SU-DHL-6 (cell line): ENCODE results near the gene C1orf35.

ENCODE experiments used
- H2AFZ ChIP-seq: fragments of 200-600 bp; sonication (generic); 2 replicates; pipeline ENCODE4 v1.6.1; 2014; ENCODE audit warnings: low read depth, mild to moderate bottlenecking, moderate library complexity, mixed read lengths, antibody characterized with exemption, low read length; ENCODE audit not compliant: severe bottlenecking
- H3F3A ChIP-seq: fragments of 200-600 bp; shearing (Covaris generic); 2 replicates; pipeline ENCODE4 v1.6.0; 2016; ENCODE audit warnings: antibody characterized with exemption, mild to moderate bottlenecking; ENCODE audit not compliant: insufficient read depth
- H3K27ac ChIP-seq: fragments of 200-600 bp; sonication (generic); 2 replicates; pipeline ENCODE4 v1.5.1; 2016; ENCODE audit warnings: low read depth, mild to moderate bottlenecking, low read length, moderate library complexity, mixed read lengths
- H3K27me3 ChIP-seq: fragments of 200-600 bp; sonication (generic), shearing (Covaris generic); 2 replicates; pipeline ENCODE4 v1.6.0; 2014; ENCODE audit warnings: mild to moderate bottlenecking, low read length
- H3K36me3 ChIP-seq: fragments of 200-600 bp; sonication (generic); 2 replicates; pipeline ENCODE4 v1.6.1; 2014; ENCODE audit warnings: mild to moderate bottlenecking, low read length, mixed read lengths
- H3K4me2 ChIP-seq: fragments of 300-600, 200-600 bp; shearing (Covaris generic), sonication (generic); 2 replicates; pipeline ENCODE4 v1.6.0; 2014; ENCODE audit warnings: low read length, low read depth, mild to moderate bottlenecking; ENCODE audit not compliant: poor library complexity, severe bottlenecking
- H3K4me3 ChIP-seq: fragments of 200-600 bp; sonication (generic); 2 replicates; pipeline ENCODE4 v1.5.1; 2014; ENCODE audit warnings: antibody characterized with exemption, low read length, mild to moderate bottlenecking, mixed read lengths; ENCODE audit not compliant: insufficient read depth, poor library complexity, severe bottlenecking
- H3K79me2 ChIP-seq: fragments of 200-600 bp; sonication (generic); 2 replicates; pipeline ENCODE4 v1.6.1; 2014; ENCODE audit warnings: mild to moderate bottlenecking, low read length, moderate library complexity; ENCODE audit not compliant: insufficient read depth
- H3K9ac ChIP-seq: fragments of 200-600 bp; sonication (generic); 2 replicates; pipeline ENCODE4 v1.7.0; 2014; ENCODE audit warnings: mild to moderate bottlenecking, low read length
- H3K9me2 ChIP-seq: fragments of 200-600 bp; sonication (generic); replicated peaks from 2 replicates; pipeline ENCODE4 v1.6.1; 2014; ENCODE audit warnings: low read length; ENCODE audit not compliant: insufficient read depth
- H3K9me3 ChIP-seq: fragments of 200-600 bp; sonication (generic); 2 replicates; pipeline ENCODE4 v1.6.1; 2014; ENCODE audit warnings: low read length, mixed read lengths; ENCODE audit not compliant: insufficient read depth
- H4K20me1 ChIP-seq: fragments of 200-600 bp; sonication (generic); 2 replicates; pipeline ENCODE4 v1.6.1; 2014; ENCODE audit warnings: low read depth, mild to moderate bottlenecking, antibody characterized with exemption, low read length, moderate library complexity, mixed read lengths
- EZH2phosphoT487 ChIP-seq: fragments of 200-600 bp; sonication (generic), shearing (Covaris generic); conservative IDR thresholded peaks from 2 replicates; pipeline ENCODE4 v1.6.1; 2018; ENCODE audit warnings: mild to moderate bottlenecking, antibody characterized with exemption, low read length, moderate library complexity, mixed read lengths
- TF ChIP-seq, protein P1 (sequence below): fragments of 200-600 bp; sonication (generic); IDR thresholded peaks from one replicate; pipeline ENCODE4 v1.5.1; 2017; ENCODE audit warnings: antibody characterized with exemption, mild to moderate bottlenecking, low read length, moderate library complexity; ENCODE audit not compliant: insufficient read depth, poor library complexity, severe bottlenecking

Gene C1orf35

DNA sequence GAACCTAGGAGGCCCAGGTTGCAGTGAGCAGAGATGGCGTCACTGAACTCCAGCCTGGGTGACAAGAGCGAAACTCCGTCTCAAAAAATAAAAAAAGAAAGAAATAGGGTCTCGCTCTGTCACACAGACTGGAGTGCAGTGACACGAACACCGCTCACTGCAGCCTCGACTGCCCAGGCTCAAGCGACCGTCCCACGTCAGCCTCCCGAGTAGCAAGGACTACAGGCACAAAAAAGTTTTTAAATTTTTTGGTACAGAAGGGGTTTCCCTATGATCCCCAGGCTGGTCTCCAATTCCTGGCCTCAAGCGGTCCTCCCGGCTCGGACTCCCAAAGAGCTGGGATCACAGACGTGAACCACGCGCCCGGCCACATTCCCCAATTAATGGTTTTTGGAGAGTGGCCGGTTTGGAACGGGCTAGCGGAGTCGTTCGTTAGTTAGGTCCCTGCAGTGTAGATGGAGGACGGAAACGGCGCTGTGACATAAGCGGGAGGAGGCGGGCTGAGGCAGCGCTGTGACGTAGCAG is 36.3 kb upstream of the C1orf35 start:
- H4K20me1 ChIP-seq: no peaks in the 10 kb centered on the region; the same call in 1 of the 2 replicates
- peak overlapping the region; percentile 78 for H3K9ac ChIP-seq
- no peaks in the 10 kb centered on the region for H3K9me2 ChIP-seq
- H3K4me3 ChIP-seq: peak overlapping the region; percentile 89
- H3F3A ChIP-seq: peaks cover 9% of the 10 kb centered on the region
- no peaks in the 10 kb centered on the region for H3K9me3 ChIP-seq
- peak overlapping the region; percentile 87 for H3K4me2 ChIP-seq
- H2AFZ ChIP-seq: peak overlapping the region; percentile 96
- H3K27me3 ChIP-seq: no peaks in the 10 kb centered on the region
- H3K27ac ChIP-seq: peak overlapping the region; percentile 80
- H3K36me3 ChIP-seq: no peaks in the 10 kb centered on the region
- TF ChIP-seq EZH2phosphoT487: no peak
- TF ChIP-seq, protein P1, sequence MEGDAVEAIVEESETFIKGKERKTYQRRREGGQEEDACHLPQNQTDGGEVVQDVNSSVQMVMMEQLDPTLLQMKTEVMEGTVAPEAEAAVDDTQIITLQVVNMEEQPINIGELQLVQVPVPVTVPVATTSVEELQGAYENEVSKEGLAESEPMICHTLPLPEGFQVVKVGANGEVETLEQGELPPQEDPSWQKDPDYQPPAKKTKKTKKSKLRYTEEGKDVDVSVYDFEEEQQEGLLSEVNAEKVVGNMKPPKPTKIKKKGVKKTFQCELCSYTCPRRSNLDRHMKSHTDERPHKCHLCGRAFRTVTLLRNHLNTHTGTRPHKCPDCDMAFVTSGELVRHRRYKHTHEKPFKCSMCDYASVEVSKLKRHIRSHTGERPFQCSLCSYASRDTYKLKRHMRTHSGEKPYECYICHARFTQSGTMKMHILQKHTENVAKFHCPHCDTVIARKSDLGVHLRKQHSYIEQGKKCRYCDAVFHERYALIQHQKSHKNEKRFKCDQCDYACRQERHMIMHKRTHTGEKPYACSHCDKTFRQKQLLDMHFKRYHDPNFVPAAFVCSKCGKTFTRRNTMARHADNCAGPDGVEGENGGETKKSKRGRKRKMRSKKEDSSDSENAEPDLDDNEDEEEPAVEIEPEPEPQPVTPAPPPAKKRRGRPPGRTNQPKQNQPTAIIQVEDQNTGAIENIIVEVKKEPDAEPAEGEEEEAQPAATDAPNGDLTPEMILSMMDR: no peak
- peaks cover 42% of the 10 kb centered on the region for H3K79me2 ChIP-seq

DNA sequence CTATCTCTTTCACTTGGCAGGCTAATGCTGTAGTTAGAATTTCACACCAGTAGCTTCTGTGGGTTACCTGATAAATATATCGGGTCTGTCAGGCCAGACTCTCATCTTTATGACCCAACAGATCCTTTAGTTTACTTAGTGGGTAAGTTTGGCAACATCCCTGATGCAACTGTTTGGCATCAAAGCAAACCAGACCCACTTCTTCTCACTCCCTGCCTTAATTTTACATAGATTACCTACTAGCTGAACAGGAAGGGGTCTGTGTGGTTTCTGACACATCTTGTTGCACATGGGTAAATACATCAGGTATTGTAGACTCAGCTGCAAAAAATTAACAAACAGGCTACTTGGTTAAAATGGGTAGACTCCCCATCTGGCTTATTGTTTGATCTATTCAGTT is 33.8 kb upstream of the C1orf35 start:
- TF ChIP-seq, protein P1: no peak
- TF ChIP-seq EZH2phosphoT487: no peak
- Histone ChIP-seq H2AFZ (no peak overlapping the region), H3K4me3 (no peak overlapping the region), H3K27ac (no peak overlapping the region), H3K9me2 (no peaks in the 10 kb centered on the region), H3K79me2 (peaks cover 16% of the 10 kb centered on the region), H3K9ac (no peak overlapping the region), H3F3A (peaks cover 9% of the 10 kb centered on the region), H3K36me3 (no peaks in the 10 kb centered on the region), H4K20me1 (no peaks in the 10 kb centered on the region; the same call in 1 of the 2 replicates), H3K27me3 (no peaks in the 10 kb centered on the region), H3K4me2 (no peak overlapping the region), H3K9me3 (no peaks in the 10 kb centered on the region)

DNA sequence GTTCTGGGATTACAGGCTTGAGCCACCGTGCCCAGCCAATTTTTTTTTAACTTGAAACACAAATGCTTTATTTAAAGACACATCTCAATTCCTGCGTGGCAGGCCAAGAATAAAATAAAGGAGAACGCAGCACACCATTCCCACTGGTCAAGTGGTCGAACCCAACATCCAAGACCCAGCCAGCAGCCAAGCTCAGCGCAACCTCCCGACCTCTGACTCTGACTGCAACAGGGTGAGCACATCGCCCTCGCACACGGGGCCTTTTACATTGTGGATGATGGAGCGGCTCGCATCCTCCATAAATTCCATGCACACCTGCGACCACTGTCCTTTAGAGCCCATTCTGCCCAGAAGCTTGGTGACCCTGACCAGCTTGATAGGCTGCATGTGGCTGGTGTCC is 31.5 kb upstream of the C1orf35 start:
- peaks cover 9% of the 10 kb centered on the region for H3F3A ChIP-seq
- no peak overlapping the region for H3K4me3 ChIP-seq
- no peaks in the 10 kb centered on the region for H3K9me2 ChIP-seq
- H3K9me3 ChIP-seq: no peaks in the 10 kb centered on the region
- no peak overlapping the region for H3K9ac ChIP-seq
- H3K27me3 ChIP-seq: no peaks in the 10 kb centered on the region
- H3K36me3 ChIP-seq: no peaks in the 10 kb centered on the region
- no peak overlapping the region for H3K27ac ChIP-seq
- H4K20me1 ChIP-seq: no peaks in the 10 kb centered on the region
- H3K4me2 ChIP-seq: no peak overlapping the region
- TF ChIP-seq EZH2phosphoT487: no peak
- TF ChIP-seq, protein P1: no peak
- no peak overlapping the region for H2AFZ ChIP-seq
- no peaks in the 10 kb centered on the region for H3K79me2 ChIP-seq
